ENCODE measurements around the gene LTN1.

The LTN1 gene

DNA sequence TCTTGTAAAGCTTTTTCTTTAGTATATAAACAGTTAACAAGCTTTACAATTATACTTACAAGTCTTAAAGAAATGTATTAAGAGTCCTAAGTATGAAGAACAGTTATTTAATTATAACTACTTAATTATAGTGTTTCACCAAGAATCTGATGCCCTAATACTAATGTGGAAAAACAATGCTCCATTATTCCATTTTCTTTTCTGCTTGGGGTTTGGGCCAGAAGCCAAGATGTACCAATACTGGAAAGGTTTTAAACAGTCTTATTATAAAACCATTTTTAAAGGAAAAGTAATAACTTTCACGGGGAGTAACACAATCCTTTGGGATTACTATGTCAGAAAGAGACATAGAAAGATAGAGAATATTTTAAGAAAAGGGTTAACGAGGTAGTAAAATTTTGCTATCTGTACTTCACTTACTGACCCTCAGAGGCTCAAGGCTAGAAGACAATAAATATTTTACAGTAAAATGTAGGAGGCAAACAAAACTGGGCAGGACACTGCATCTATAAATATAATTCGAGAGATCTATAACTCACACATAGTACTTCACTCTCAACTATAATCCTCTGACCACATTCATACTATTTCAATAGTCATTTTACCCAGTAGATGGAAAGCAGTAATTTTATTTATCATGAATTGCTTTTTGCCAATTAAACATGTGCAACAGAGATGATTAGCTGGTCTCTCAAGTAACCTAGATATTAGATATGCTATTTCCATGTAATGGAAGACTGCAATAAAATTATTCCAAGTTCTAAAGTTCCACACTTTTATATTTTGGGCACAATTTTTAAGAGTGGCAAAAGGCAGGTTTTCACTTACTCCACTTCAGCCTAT lies 63.9 kb downstream of the LTN1 start:
- FAIRE-seq: peak; percentile 9

DNA sequence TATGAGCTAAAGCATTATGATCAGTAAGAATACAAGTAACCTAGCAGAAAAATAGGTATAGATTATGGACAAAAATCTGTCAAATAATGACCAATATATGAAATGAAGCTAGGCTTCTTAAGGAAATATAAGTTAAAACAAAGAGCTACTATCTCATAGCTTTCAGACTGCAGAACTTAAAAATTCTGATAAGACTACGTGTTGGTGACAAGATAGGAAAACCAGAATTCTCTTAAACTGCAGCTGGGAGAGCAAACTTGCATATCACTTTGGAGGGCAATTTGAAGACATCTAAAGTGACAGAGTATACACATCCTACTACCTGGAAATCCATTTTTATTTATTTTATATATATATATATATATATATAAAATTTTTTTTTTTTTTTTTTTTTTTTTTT lies 65.5 kb downstream of the LTN1 start:
- FAIRE-seq: no peak

DNA sequence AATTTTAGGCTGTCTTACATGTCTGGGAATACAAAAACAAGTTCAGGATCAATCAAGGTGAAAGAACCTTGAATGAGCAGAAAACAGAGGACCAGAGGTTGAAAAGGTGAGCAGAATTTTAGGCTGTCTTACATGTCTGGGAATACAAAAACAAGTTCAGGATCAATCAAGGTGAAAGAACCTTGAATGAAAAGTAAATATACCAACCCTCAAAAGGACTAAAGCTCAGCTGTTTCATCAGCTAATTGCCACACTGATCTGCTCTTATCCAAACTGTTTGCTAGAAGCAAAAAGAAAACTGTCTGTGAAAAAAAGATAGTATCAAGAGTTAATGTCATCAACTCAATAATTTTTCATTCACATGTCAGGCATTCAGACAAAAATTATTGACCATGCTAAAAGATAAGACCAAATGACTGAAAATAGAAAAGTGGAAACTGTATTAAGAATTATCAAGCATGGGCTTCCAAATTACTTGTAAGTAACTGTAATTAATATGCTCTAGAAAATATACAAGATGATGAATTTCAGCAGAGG lies 69.2 kb downstream of the LTN1 start:
- peak; percentile 99 for FAIRE-seq

DNA sequence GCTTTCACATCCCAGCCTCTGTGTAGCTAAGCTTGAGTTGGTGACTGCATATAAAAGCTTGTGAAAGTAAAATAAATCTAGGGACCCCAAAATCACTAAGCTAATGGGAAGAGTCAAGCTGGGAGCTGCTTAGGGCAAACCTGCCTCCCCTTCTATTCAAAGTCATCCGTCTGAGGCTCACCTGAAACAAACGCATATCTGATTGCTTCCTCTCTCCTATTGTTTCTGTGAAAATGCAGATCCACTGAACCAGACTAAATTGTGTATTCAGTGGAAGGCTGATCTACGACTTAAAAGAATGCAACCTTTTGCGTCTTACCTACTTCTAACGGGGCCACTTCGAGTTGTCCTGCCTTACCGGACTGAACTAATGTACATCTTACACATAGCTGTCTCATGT lies 70.3 kb downstream of the LTN1 start:
- FAIRE-seq: no peak

DNA sequence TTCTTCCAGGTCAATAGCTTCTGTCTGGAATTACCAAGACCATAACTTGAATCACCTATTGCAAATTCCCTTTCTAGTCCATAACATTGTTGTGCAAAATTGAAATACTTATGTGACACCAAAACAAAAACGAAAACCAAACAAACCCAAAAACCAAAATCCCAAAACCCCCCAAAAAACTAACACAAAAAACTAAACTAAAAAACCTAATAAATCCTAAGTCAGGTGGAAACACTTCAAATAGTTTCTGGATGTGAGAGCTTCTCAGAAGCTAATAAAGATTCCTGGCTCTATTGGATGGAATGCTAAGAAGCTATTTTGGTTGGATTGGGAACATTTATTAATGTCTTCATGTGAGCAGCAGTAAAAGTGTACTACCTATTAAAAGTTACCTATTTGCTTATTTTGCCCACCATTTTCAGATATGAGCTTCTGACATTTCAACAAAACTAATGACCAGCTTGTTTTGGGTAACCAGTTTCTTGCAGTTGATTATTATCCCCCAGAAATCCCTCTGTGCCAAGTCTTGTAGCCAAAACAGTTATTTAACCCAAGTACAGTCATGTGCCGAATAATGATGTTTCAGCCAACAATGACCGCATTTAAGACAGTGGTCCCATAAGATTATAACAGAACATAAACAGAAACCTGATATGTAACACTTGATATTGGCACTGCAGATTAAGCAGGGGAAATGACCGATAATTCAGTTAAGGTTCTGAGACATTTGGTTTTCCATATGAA lies 76.4 kb downstream of the LTN1 start:
- no peak for FAIRE-seq

DNA sequence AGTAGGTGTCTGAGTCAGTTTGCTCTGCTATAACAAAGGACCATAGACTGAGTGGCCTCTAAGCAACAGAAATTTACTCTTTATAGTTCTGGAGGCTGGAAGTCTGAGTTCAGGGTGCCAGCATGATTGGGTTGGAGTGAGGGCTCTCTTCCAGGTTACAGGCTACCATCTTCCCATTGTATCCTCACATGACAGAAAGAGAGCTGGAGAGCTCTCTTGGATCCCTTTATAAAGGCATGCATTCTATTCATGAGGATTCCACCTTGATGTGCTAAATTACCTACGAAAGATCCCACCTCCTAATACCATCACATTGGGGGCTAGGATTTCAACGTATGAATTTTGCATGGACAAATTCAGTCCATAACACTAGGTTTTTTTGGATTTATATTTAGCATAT lies 79.6 kb downstream of the LTN1 start:
- FAIRE-seq: no peak

DNA sequence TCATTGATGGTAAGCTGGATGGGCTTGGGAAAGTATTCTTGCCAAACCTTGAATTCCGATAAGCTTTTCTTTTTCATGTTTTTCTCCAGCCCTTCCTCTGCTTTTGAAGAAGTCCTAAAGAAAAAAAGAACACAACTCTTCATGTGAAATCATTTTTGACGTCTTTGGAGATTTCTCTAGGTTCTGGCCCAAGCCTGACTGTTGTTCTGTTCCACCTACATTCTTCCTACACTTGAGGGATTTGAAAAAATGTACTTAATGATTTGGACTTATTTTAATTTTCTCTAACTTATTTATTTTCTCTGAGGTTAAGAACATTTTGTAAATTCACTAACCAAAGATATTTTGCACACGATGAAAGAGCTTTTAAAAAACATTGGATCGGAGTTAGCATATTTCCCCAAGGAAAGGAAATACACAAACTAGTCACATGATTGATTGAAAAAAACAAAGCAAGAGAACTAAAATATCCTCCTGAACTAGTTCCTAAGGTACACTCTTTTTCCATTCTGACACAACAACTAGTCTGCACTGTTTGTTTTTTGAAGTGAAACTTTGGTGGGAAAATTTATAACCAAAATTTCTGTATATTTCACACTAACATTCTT lies 82.3 kb downstream of the LTN1 start:
- FAIRE-seq: no peak

DNA sequence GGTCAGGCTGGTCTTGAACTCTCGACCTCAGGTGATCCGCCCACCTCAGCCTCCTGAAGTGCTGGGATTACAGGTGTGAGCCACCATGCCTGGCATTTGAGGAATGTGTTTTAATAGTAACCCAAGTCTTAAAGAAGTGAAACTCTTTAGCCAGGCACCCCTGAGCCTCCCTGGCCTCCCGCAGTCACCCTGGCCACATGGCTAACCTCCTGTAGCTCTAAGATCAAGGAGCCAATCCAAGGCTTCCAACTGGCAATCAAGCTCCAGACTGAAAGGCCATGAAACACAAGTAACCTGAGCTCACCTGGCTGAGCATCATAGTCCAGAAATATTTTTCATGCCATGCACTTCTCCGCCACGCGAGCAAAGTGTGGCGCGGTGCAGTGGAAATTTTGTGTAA lies 84.3 kb downstream of the LTN1 start:
- no peak for FAIRE-seq

DNA sequence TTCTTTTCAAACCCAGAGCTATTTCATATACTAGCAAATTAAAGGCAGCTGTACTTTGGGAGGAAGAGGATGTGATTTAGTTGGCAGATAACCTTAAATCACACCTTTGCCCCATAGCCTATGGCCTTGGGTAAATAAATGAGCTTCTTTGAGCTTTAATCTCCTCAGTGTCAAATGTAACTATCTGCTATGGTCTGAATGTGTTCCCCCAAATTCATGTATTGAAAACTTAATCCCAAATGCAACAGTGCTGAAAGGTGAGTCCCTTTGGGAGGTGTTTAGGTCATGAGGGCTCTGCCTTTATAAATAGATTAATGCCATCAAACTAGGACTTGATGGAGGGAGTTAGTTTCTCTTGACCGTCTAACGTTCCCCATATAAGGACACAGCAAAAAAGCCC lies 85.8 kb downstream of the LTN1 start:
- FAIRE-seq: no peak

DNA sequence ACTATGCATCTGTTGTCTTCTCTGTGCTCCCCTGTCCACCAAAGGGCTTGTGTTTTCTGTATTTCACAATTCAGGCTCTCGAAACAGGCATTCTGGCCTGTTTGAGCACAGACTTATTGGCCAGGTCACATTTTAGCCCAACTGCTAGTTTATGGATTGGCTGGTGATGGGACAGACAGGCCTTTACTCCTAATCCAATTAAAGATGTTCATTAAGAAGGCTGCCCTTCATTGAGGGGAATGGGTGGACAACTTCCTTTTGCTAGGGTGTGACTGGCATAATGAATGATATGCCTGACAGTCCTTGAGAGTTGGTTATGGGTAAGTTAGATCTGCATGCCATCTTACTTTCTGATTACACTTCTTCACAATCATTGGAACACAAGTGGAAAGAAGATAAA lies 86.4 kb downstream of the LTN1 start:
- no peak for FAIRE-seq

DNA sequence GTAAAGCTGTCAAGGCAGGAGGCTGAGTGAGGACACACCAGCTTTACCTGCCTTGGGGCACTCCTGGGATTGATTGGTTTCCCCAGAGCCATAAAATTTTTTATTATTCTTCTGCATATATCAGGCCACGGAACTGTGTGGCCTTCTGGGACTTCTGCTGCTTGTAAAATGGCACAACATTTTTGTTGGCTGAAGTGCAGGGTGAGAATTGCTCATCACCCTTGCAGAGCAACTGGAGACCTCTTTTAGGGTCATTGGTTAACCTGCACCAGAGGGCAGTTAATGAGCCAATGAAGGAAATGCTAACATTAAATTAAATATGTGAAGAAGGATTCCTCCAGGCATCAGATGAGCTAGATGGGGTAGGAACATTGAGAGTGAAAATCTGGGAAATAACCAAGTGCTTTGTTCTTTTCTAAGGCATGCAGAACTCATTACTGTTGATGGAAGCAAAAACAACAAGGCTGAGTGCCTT lies 87.7 kb downstream of the LTN1 start:
- FAIRE-seq: no peak

DNA sequence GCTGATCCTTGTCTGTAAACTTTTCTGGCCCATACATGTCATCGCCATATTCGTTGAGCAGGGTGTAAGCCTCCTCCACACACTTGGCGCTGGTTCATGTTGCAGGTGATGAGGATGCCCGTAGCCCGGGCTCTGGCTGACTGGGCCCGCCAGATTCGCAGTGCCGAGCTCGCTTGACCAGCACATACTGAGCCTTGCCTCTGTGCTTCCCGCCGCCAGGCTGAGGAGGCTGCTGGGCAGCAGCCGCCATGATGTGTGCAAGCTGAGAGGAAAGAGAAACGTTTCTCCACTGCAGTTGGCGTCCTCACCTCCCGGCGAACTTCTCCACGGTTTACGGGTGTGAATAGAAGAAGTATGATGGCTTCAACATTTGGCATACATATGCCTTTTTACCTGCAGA lies 89.2 kb downstream of the LTN1 start:
- FAIRE-seq: no peak

DNA sequence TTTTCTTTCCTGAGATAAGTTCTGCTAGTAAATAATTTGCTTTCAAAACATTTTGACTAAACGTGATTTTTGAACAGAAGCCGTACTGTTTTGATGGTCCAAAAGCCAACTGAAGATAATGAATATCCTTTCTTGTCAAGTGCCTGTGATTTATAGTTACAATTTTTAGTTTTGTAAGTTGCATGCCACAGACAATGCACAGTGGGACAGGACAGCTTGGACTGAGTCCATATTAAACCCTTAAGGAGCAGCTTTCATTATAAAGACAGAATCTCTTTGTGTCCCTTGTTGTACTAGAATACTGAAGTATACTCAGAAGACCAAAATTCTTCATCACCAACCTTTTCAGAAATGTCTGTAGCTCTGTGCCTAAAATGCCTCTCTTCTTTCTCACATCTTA lies 92.2 kb downstream of the LTN1 start:
- no peak for FAIRE-seq

DNA sequence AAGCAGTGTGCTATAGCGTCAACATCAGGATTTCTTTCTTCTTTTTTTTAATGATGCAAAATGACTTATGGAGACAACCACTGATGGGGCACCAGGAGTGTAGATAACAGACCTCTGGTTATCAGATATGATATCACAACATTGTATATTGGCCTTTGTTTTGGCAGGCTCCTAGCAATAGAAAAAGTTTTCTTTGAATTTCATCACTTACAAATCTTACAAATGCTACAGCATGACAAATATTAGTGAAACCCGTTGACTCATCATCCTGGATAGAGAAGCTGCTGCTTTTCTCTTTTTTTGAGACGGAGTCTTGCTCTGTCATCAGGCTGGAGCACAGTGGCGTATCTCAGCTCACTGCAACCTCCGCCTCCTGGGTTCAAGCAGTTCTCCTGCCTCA lies 92.9 kb downstream of the LTN1 start:
- no peak for FAIRE-seq

DNA sequence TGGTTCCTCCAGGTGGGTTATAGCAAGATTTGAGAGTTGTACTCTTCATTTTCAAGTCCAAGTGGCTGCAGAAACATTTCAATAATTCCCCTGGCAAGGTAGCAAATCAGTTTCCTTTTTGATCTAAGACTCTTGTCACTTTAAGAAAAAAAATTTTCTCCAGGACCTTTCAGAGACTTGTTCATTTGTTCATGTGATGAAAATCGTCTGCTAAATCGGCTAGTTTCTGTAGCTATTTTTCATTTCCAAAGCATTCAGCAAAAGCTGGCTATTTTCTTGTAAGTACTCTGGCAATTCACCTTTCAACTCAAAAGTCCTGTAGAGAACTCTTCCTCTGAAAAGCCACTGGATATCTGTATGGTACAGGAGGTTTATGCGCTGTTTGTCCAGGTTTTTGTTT lies 93.5 kb downstream of the LTN1 start:
- no peak for FAIRE-seq

DNA sequence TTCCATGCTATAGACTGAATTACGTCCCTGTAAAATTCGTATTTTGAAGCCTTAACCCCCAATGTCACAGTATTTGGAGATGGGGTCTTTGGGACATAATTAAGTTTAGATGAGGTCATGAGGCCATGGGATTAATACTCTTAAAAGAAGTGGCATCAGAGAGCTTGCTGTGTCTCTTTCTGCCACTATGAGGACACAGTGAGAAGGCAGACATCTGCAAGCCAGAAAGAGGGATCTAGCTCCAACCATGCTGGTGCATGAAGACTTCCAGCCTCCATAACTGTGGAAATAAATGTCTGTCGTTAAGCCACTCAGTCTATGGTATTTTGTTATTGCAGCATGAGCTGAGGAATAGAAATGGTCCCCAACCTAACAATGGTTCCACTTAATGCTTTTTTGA lies 99.0 kb downstream of the LTN1 start:
- FAIRE-seq: no peak

DNA sequence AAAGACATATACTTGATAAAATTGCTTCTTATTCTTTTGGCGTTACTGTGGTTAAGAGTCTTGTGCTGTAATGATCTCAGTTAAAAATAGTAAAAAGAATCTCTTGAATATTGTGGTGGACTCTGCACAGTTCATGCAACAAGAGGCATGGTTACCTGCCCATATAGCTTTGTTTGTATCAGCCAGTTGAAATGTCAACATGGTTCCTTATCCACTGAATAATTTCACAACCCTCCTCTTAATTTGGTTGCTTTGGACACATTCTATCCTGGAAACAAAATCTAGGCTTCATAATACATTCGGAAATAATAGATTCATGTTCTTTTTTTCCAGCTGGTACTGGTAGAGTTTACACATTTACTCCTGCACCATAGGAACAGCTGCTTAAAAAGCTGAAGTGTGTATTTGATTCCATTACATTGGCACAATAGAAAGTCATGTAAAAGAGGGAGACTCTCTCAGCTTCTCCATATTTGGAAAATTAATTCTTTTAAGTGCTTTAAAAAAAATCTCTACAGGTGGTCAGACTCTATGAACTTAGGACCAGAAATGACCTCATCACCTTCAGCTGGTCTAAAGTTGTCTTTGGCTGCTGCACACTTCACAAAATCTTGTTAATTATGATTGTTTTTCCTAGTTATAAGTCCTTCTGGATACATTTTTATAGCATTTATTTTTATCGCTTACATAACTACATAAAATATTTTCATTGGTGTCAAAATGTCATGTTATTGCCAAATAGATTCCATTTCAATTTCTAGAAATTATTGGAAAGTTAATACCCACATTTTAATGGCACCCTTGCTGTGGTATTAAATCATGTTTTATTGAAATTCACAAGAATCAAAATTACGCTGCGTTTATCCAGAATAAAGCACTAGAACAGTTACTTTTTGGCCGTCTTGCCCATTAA lies 100.2 kb downstream of the LTN1 start:
- no peak for FAIRE-seq

DNA sequence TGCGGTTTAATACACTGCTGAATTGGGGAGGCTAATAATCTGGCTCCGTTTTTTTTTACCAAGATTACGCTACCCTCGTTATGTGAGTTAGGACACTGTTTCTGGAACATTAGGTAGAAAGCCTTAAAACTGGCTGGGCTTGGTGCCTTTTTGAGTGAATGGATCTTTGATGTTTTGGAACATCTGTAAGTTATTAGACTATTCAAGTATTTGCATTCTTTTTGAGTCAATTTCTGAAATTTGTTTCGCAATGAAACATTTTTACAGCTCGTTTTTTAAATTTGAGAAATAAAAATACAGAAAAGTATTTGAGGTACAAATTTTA lies 106.9 kb downstream of the LTN1 start:
- no peak for FAIRE-seq

DNA sequence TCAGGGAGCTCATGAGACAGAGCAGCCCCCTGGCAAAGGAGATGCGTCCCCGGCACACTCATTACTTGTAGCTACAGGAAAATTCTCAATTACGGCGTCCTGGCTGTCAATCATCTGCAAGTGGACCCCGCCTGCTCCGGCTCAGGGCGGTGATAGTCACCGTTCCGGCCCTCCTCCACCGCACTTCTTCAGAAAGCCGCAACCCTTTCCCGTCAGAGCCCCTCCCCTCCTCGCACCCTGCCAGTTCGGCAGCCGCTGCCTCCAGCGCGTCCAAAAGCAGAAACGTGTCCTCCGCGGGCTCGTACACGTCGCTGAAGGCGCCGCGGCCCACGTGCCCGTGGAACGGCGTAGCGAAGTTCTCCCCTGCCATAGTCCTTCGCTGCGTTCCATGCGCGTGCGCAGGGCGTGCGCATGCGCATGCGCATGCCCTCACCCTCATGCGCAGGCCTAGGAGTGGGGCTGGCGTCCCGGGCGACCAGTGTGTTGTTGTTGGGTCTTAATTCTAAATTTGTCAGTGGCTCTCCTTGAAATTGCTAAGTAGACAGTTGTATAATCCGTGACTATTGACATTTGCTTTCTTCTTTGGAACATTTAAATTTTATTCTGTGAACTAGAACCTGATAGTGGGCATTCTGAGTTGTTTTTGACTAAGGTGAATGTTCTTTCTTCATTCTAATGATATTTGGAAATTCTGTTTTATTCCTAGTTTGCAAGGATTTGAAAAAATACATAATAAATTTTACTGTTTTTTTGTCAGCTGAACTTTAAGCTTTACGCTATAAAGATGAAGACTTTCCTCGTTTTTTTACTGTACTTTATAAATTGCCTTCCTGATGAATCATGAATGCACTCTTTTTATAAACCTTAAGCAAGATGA lies 107.5 kb downstream of the LTN1 start:
- FAIRE-seq: no peak

DNA sequence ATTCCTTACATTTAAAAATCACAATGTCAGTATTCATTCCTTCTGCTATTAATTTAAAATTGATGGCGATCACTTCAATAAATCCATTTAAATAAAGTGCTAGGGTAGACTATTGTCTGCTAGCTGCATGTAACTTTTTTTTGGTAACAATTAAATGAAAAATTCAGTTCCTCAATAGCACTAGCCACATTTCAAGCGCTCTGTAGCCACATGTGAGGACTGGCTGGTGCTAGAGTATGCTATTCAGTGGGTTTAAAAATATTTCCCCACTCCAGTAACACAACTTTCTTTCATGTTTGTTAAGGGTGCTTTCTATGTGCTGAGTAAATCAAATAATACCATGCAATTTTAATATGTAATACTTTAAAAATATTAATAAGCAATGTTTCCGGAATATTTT lies 108.2 kb downstream of the LTN1 start:
- FAIRE-seq: no peak

DNA sequence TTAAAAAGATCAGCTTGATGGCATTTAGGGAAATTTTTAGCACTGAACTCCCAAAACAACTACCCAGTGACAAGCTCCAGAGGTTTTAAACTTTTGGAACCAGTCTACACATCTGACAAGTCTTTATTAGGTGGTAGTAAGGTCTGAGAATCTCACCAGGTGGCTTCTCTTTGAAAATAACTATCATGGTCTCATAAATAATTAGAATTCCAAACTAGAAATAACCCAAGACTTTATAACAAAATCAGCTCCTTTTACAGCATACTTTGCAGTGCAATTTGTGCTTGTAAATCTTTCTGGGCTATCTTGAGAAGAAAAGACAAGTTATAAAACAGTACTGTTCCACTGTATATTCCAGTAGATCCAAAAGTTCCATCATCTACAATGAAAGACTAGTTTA lies 108.7 kb downstream of the LTN1 start:
- no peak for FAIRE-seq

DNA sequence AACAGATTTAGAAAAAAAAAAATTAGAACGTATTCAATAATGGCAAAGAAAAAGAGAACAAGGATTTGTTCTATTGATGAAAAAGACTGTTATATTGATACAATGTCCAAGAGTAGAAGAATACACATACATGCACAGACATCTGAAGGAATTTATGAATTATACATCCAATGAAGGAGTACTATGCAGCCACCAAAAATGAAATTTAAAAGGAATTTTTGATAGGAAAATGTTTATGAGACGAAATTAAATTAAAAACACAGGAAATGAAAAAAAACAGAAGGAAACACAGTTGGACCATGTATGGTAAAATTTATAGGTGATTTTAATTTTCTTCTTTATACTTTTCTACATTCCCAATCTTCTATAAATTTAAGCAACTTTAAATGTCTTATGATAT lies 110.3 kb downstream of the LTN1 start:
- FAIRE-seq: no peak
